HepG2 (cell line): ENCODE measurements around the gene LTB4R. TPM values are rescaled to one million over a fixed set of nuclear protein-coding genes. Genes with fewer than 3 reads are reported as not detected.

Source experiments
- DNMT1 ChIP-seq: sonication (generic); formaldehyde crosslinking; IDR thresholded peaks from 2 replicates; pipeline ENCODE4 v1.5.1; 2020; ENCODE audit warnings: mild to moderate bottlenecking, missing genetic modification reagents
- NCOA2 ChIP-seq: sonication (generic); formaldehyde crosslinking; IDR thresholded peaks from 2 replicates; pipeline ENCODE4 v1.8.0; 2022; ENCODE audit warnings: inconsistent platforms
- NFKBIZ ChIP-seq: IDR thresholded peaks from 2 replicates; pipeline ENCODE4 v1.6.1; 2018; ENCODE audit warnings: missing genetic modification reagents, missing compliant biosample characterization
- PCBP2 ChIP-seq: fragments of 200-400 bp; formaldehyde crosslinking; optimal IDR thresholded peaks from 2 replicates; pipeline ENCODE3; 2018; ENCODE audit warnings: low read length, low read depth; ENCODE audit not compliant: poor library complexity, severe bottlenecking
- RARA ChIP-seq: IDR thresholded peaks from 2 replicates; pipeline ENCODE4 v1.6.1; 2016; ENCODE audit warnings: missing genetic modification reagents, missing compliant biosample characterization
- RARG ChIP-seq: sonication (generic); formaldehyde crosslinking; IDR thresholded peaks from 2 replicates; pipeline ENCODE4 v1.4.0; 2020; ENCODE audit warnings: low read depth, mild to moderate bottlenecking, missing genetic modification reagents
- SMC3 ChIP-seq: IDR thresholded peaks from 2 replicates; pipeline ENCODE4 v1.6.1; 2011; ENCODE audit warnings: low read length, improper control_type of control experiment
- ZKSCAN8 ChIP-seq: IDR thresholded peaks from 2 replicates; pipeline ENCODE4 v1.6.1; 2016; ENCODE audit warnings: borderline replicate concordance, missing genetic modification reagents, missing compliant biosample characterization
- ZNF101 ChIP-seq: sonication (generic); formaldehyde crosslinking; IDR thresholded peaks from 2 replicates; pipeline ENCODE4 v1.4.0; 2020; ENCODE audit warnings: mild to moderate bottlenecking, low read depth, missing genetic modification reagents, borderline replicate concordance
- ZNF20 ChIP-seq: sonication (generic); formaldehyde crosslinking; IDR thresholded peaks from 2 replicates; pipeline ENCODE4 v1.4.0; 2020; ENCODE audit warnings: mild to moderate bottlenecking, moderate library complexity, missing genetic modification reagents
- ZNF670 ChIP-seq: sonication (generic); formaldehyde crosslinking; IDR thresholded peaks from 2 replicates; pipeline ENCODE4 v1.8.0; 2022; ENCODE audit warnings: mild to moderate bottlenecking, missing genetic modification reagents, borderline replicate concordance
- ZNF737 ChIP-seq: sonication (generic); formaldehyde crosslinking; IDR thresholded peaks from 2 replicates; pipeline ENCODE4 v1.5.0; 2020; ENCODE audit warnings: missing genetic modification reagents, mild to moderate bottlenecking, borderline replicate concordance
- ZNF772 ChIP-seq: sonication (generic); formaldehyde crosslinking; IDR thresholded peaks from 2 replicates; pipeline ENCODE4 v1.5.0; 2020; ENCODE audit warnings: mild to moderate bottlenecking, missing genetic modification reagents
- polyA plus RNA-seq, 8 experiments: library from polyadenylated mRNA; depleted of rRNA in 3 of 8; stranded (reverse) in 7 of 8; unstranded in 1 of 8; fragments of >200 nt; fragmentation: Illumina TruSeq in 4 of 8; extraction: Trizol in 4 of 8; gene quantifications; 2 replicates each; pipeline versions ENCODE4 v1.2.1 to v1.2.3, GENCODE V29; 2011 to 2016; ENCODE audit warnings: low read depth in 4 of 8, missing spikeins in 1 of 8, mixed read lengths in 1 of 8; ENCODE audit not compliant: insufficient read depth in 1 of 8
- total RNA-seq, 5 experiments: library from RNA; depleted of rRNA; stranded (reverse); fragments of >200 nt; fragmentation: Illumina TruSeq; extraction: Trizol; gene quantifications; 2 replicates each; pipeline ENCODE4 v1.2.3, GENCODE V29; 2016; ENCODE audit warnings: low read depth in 1 of 5
- TF ChIP-seq, protein P1 (sequence below): sonication (generic); formaldehyde crosslinking; IDR thresholded peaks from 2 replicates; pipeline ENCODE4 v1.5.0; 2020; ENCODE audit warnings: mild to moderate bottlenecking, missing genetic modification reagents, borderline replicate concordance
- TF ChIP-seq, protein P2 (sequence below): sonication (generic); formaldehyde crosslinking; IDR thresholded peaks from 2 replicates; pipeline ENCODE4 v1.4.0; 2020; ENCODE audit warnings: missing genetic modification reagents, borderline replicate concordance
- TF ChIP-seq, protein P3 (sequence below): sonication (generic); formaldehyde crosslinking; IDR thresholded peaks from 2 replicates; pipeline ENCODE4 v1.4.0; 2020; ENCODE audit warnings: missing genetic modification reagents

Gene LTB4R
- total and polyA plus RNA-seq, 2 of the 13 experiments (the other 11 are each of a cell fraction or from before 2014, with no cell fraction given), result 3.2 to 8.2 TPM

DNA sequence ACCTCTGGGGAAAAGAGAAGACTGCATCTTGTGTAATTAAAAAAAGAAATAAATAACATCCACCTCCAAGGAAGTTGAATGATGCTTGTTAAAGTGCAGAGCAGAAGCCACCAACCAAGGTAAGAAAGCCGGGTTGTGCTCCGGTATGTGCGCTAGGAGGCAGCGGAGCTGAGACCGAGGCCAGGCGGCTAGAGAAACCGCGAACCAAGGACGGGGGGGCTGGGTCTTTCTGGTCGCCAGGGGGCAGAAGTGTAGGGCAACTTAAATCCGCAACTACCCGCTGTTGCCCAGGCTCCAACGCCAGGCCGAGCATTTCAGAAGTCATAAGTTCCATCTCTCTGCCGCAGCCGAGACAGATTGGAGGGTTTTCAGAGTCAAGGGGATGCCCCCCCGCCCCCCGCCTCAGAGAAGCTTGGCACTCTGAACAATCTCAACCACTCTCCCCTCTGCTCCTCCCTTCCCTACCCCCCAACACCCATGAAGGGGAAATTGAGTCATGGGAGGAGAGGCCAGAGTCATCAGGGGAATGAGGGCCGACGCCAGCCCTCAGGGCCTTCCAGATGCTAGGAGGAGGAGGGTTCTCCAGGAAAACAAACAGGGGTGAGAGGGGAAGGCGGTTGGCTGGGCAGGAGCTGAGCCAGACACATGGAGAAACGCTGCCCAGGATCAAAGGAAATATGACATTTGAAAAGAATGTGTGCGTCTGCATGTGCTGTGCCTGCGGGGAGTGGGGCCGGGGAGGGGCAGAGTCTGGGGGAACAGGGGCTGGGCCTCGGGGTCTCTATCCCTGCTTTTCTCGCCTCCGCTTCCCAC, 54.5 kb downstream of the LTB4R start (continued):
- peak; percentile 17; the same call in 1 of the 2 replicates for TF ChIP-seq ZNF670
- TF ChIP-seq, protein P1, sequence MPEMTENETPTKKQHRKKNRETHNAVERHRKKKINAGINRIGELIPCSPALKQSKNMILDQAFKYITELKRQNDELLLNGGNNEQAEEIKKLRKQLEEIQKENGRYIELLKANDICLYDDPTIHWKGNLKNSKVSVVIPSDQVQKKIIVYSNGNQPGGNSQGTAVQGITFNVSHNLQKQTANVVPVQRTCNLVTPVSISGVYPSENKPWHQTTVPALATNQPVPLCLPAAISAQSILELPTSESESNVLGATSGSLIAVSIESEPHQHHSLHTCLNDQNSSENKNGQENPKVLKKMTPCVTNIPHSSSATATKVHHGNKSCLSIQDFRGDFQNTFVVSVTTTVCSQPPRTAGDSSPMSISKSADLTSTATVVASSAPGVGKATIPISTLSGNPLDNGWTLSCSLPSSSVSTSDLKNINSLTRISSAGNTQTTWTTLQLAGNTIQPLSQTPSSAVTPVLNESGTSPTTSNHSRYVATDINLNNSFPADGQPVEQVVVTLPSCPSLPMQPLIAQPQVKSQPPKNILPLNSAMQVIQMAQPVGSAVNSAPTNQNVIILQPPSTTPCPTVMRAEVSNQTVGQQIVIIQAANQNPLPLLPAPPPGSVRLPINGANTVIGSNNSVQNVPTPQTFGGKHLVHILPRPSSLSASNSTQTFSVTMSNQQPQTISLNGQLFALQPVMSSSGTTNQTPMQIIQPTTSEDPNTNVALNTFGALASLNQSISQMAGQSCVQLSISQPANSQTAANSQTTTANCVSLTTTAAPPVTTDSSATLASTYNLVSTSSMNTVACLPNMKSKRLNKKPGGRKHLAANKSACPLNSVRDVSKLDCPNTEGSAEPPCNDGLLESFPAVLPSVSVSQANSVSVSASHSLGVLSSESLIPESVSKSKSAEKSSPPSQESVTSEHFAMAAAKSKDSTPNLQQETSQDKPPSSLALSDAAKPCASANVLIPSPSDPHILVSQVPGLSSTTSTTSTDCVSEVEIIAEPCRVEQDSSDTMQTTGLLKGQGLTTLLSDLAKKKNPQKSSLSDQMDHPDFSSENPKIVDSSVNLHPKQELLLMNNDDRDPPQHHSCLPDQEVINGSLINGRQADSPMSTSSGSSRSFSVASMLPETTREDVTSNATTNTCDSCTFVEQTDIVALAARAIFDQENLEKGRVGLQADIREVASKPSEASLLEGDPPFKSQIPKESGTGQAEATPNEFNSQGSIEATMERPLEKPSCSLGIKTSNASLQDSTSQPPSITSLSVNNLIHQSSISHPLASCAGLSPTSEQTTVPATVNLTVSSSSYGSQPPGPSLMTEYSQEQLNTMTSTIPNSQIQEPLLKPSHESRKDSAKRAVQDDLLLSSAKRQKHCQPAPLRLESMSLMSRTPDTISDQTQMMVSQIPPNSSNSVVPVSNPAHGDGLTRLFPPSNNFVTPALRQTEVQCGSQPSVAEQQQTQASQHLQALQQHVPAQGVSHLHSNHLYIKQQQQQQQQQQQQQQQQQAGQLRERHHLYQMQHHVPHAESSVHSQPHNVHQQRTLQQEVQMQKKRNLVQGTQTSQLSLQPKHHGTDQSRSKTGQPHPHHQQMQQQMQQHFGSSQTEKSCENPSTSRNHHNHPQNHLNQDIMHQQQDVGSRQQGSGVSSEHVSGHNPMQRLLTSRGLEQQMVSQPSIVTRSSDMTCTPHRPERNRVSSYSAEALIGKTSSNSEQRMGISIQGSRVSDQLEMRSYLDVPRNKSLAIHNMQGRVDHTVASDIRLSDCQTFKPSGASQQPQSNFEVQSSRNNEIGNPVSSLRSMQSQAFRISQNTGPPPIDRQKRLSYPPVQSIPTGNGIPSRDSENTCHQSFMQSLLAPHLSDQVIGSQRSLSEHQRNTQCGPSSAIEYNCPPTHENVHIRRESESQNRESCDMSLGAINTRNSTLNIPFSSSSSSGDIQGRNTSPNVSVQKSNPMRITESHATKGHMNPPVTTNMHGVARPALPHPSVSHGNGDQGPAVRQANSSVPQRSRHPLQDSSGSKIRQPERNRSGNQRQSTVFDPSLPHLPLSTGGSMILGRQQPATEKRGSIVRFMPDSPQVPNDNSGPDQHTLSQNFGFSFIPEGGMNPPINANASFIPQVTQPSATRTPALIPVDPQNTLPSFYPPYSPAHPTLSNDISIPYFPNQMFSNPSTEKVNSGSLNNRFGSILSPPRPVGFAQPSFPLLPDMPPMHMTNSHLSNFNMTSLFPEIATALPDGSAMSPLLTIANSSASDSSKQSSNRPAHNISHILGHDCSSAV (CRISPR knock-in tag), result 0 out of 2 replicates have a peak, but pooled peaks have one; percentile 41
- TF ChIP-seq PCBP2, result peak; percentile 87
- 0 out of 2 replicates have a peak, but pooled peaks have one; percentile 88 for TF ChIP-seq ZKSCAN8 (CRISPR knock-in tag)
- TF ChIP-seq ZNF772, result peak; percentile 72; the same call in 1 of the 2 replicates
- no peak for TF ChIP-seq RARG (CRISPR knock-in tag)
- no peak for TF ChIP-seq NCOA2
- TF ChIP-seq ZNF101 (CRISPR knock-in tag), result no peak
- TF ChIP-seq, protein P2, sequence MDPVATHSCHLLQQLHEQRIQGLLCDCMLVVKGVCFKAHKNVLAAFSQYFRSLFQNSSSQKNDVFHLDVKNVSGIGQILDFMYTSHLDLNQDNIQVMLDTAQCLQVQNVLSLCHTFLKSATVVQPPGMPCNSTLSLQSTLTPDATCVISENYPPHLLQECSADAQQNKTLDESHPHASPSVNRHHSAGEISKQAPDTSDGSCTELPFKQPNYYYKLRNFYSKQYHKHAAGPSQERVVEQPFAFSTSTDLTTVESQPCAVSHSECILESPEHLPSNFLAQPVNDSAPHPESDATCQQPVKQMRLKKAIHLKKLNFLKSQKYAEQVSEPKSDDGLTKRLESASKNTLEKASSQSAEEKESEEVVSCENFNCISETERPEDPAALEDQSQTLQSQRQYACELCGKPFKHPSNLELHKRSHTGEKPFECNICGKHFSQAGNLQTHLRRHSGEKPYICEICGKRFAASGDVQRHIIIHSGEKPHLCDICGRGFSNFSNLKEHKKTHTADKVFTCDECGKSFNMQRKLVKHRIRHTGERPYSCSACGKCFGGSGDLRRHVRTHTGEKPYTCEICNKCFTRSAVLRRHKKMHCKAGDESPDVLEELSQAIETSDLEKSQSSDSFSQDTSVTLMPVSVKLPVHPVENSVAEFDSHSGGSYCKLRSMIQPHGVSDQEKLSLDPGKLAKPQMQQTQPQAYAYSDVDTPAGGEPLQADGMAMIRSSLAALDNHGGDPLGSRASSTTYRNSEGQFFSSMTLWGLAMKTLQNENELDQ (CRISPR knock-in tag), result peak; percentile 18; the same call in 1 of the 2 replicates
- peak; percentile 96 for TF ChIP-seq DNMT1
- TF ChIP-seq SMC3, result peak; percentile 94
- peak; percentile 35; the same call in 1 of the 2 replicates for TF ChIP-seq RARA (CRISPR knock-in tag)
- no peak for TF ChIP-seq ZNF737 (CRISPR knock-in tag)
- no peak for TF ChIP-seq NFKBIZ
- TF ChIP-seq, protein P3, sequence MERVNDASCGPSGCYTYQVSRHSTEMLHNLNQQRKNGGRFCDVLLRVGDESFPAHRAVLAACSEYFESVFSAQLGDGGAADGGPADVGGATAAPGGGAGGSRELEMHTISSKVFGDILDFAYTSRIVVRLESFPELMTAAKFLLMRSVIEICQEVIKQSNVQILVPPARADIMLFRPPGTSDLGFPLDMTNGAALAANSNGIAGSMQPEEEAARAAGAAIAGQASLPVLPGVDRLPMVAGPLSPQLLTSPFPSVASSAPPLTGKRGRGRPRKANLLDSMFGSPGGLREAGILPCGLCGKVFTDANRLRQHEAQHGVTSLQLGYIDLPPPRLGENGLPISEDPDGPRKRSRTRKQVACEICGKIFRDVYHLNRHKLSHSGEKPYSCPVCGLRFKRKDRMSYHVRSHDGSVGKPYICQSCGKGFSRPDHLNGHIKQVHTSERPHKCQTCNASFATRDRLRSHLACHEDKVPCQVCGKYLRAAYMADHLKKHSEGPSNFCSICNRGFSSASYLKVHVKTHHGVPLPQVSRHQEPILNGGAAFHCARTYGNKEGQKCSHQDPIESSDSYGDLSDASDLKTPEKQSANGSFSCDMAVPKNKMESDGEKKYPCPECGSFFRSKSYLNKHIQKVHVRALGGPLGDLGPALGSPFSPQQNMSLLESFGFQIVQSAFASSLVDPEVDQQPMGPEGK (CRISPR knock-in tag), result peak; percentile 95
- no peak for TF ChIP-seq ZNF20 (CRISPR knock-in tag)
